HFF-Myc (cell line): ENCODE results near the gene SLCO1B1.
"Not testable (repeated sequence)": the region's sequence is repeated elsewhere in the genome, so short reads cannot be mapped to it uniquely, and the experiment has no call there.

Experiments
- DNase-seq: peaks from one replicate; pipeline ENCODE4 v3.0.0-alpha.2; 2011; ENCODE audit warnings: low read depth; ENCODE audit errors: extremely low read depth
- H3K4me3 ChIP-seq: replicated peaks from 2 replicates; pipeline ENCODE4 v1.5.1; 2011; ENCODE audit warnings: low read depth, mild to moderate bottlenecking, control low read depth, low read length
- CTCF ChIP-seq: IDR thresholded peaks from 2 replicates; pipeline ENCODE4 v1.5.1; 2012; ENCODE audit warnings: mild to moderate bottlenecking, low read depth, low read length, control low read depth; ENCODE audit errors: missing control alignments

The SLCO1B1 gene

GRCh38 chr12:21165048-21165447 is 34.1 kb downstream of the SLCO1B1 start:
- DNase-seq: no peak
- H3K4me3 ChIP-seq: no peak overlapping the region
- TF ChIP-seq CTCF: no peak

- DNase-seq: peak; percentile 3
- no peak overlapping the region for H3K4me3 ChIP-seq
- TF ChIP-seq CTCF: peak; percentile 60
Observed at GRCh38 chr12:21169878-21170472, 39.0 kb downstream of the SLCO1B1 start.

GRCh38 chr12:21172079-21172478 is 41.1 kb downstream of the SLCO1B1 start:
- no peak for TF ChIP-seq CTCF
- H3K4me3 ChIP-seq: no peak overlapping the region

GRCh38 chr12:21183721-21184275 is 52.8 kb downstream of the SLCO1B1 start:
- no peak overlapping the region for H3K4me3 ChIP-seq
- TF ChIP-seq CTCF: no peak
- no peak for DNase-seq

More at GRCh38 chr12:21172079-21172478, 41.1 kb downstream of the SLCO1B1 start:
- no peak for DNase-seq

GRCh38 chr12:21190016-21190415 is 59.0 kb downstream of the SLCO1B1 start:
- no peak overlapping the region for H3K4me3 ChIP-seq
- no peak for DNase-seq
- no peak for TF ChIP-seq CTCF

- H3K4me3 ChIP-seq, DNase-seq: not testable (repeated sequence)
Observed at GRCh38 chr12:21214433-21214832, 83.4 kb downstream of the SLCO1B1 start.

GRCh38 chr12:21219206-21219605 is 88.2 kb downstream of the SLCO1B1 start:
- H3K4me3 ChIP-seq: no peak overlapping the region
- DNase-seq: no peak
- no peak for TF ChIP-seq CTCF
